Stomach (tissue), 4 donors: ENCODE measurements around the gene MYDGF.

Experiments
- CTCF ChIP-seq, 7 experiments: fragments of 450-650 bp in 4 of 7; fragments of 200-600 bp in 3 of 7; sonication (generic) in 3 of 7; IDR thresholded peaks; one replicate each; pipeline ENCODE4 v1.5.1; 2016 to 2019; ENCODE audit warnings: antibody characterized with exemption in 7 of 7, control low read depth in 2 of 7, mild to moderate bottlenecking in 1 of 7
- EP300 ChIP-seq: sonication (generic); formaldehyde crosslinking; IDR thresholded peaks from one replicate; pipeline ENCODE4 v1.6.1; 2017; ENCODE audit warnings: antibody characterized with exemption
- POLR2A ChIP-seq, 4 donors: fragments of 450-650 bp; IDR thresholded peaks; one replicate each; pipeline ENCODE4 v1.6.1; 2016; ENCODE audit warnings: antibody characterized with exemption in 4 of 4, control low read depth in 2 of 4, mild to moderate bottlenecking in 1 of 4, moderate library complexity in 1 of 4
- POLR2AphosphoS5 ChIP-seq, 3 donors: sonication (generic); formaldehyde crosslinking; IDR thresholded peaks; one replicate each; pipeline ENCODE4 v1.6.1; 2016; ENCODE audit warnings: antibody characterized with exemption in 3 of 3

GRCh38 chr19:4710281-4710600 lies 40.1 kb upstream of the MYDGF start:
- no peak for TF ChIP-seq EP300
- no peak for TF ChIP-seq POLR2AphosphoS5 (IDR thresholded peaks at IDR 0.05)
- no peak for TF ChIP-seq CTCF (IDR thresholded peaks at IDR 0.05)
- TF ChIP-seq POLR2A (IDR thresholded peaks at IDR 0.05) = no peak
